Muscle of leg (tissue), 11 donors: ENCODE data around the gene IGF2R. TPM values are rescaled to one million over a fixed set of nuclear protein-coding genes. Genes with fewer than 3 reads are reported as not detected.
A peak's percentile ranks its signal among the peaks of the same experiment; 100 is the strongest.
"Not testable (repeated sequence)": the region's sequence is repeated elsewhere in the genome, so short reads cannot be mapped to it uniquely, and the experiment has no call there.

Source experiments
- DNase-seq: peaks from one replicate; pipeline ENCODE4 v3.0.0; 2013
- H3K27ac ChIP-seq: one replicate; pipeline ENCODE4 v1.5.1; 2013; ENCODE audit warnings: mild to moderate bottlenecking, low read length, control low read depth
- H3K27me3 ChIP-seq: one replicate; pipeline ENCODE4 v1.6.1; 2013; ENCODE audit warnings: low read length; ENCODE audit not compliant: control insufficient read depth, insufficient read depth
- H3K36me3 ChIP-seq: one replicate; pipeline ENCODE4 v1.6.1; 2013; ENCODE audit warnings: low read length; ENCODE audit not compliant: control insufficient read depth, insufficient read depth
- H3K4me1 ChIP-seq: one replicate; pipeline ENCODE4 v1.6.1; 2013; ENCODE audit warnings: low read length; ENCODE audit not compliant: control insufficient read depth, insufficient read depth
- H3K4me3 ChIP-seq: one replicate; pipeline ENCODE4 v1.5.1; 2013; ENCODE audit warnings: low read length, control low read depth
- H3K9me3 ChIP-seq: replicated peaks from 2 replicates; pipeline ENCODE4 v1.6.1; 2013; ENCODE audit warnings: low read depth, low read length; ENCODE audit not compliant: control insufficient read depth
- WGBS: methylation state at CpG from one replicate; pipeline ENCODE4 v1.1.5; 2013; ENCODE audit warnings: missing lambda C conversion rate; ENCODE audit not compliant: insufficient coverage; 5-methylcytosine and 5-hydroxymethylcytosine counted together
- polyA plus RNA-seq, 8 donors: library from polyadenylated mRNA; unstranded; fragments of 120-200 nt; gene quantifications; one replicate each; pipeline versions ENCODE4 v1.2.1 to v1.2.3, GENCODE V29; 2013; ENCODE audit warnings: inconsistent platforms in 1 of 8, low replicate concordance in 1 of 8; ENCODE audit not compliant: insufficient read length in 8 of 8, insufficient read depth in 1 of 8
- total RNA-seq: library from RNA; stranded (reverse); fragments of 120-200 nt; gene quantifications from one replicate; pipeline ENCODE4 v1.2.4, GENCODE V29; 2013

Gene IGF2R
- total and polyA plus RNA-seq, 9 donors, result 66.6 to 133 (median 123) TPM

GRCh38 chr6:159966339-159966738 is 2.5 kb upstream of the IGF2R start:
- DNase-seq, result no peak
- Histone ChIP-seq H3K27me3 (peaks cover 6% of the 10 kb centered on the region), H3K4me1 (peaks cover 15% of the 10 kb centered on the region), H3K27ac (no peak overlapping the region), H3K9me3 (no peaks in the 10 kb centered on the region), H3K36me3 (peaks cover 2% of the 10 kb centered on the region), H3K4me3 (no peak overlapping the region)
- WGBS, result 67% methylated on average over 1 of the region's 4 CpGs

- H3K4me3 ChIP-seq, result no peak overlapping the region
- DNase-seq, result no peak
- H3K27me3 ChIP-seq, result peaks cover 6% of the 10 kb centered on the region
- no peaks in the 10 kb centered on the region for H3K9me3 ChIP-seq
- H3K36me3 ChIP-seq, result peaks cover 2% of the 10 kb centered on the region
- WGBS, result no CpG with 5 or more reads among the region's 3 CpGs
- no peak overlapping the region for H3K27ac ChIP-seq
- H3K4me1 ChIP-seq, result peaks cover 20% of the 10 kb centered on the region
Measured at GRCh38 chr6:159966981-159967380, 1.9 kb upstream of the IGF2R start.

GRCh38 chr6:159967621-159968020 is 1.3 kb upstream of the IGF2R start:
- not testable (repeated sequence) for H3K9me3 ChIP-seq, H3K27ac ChIP-seq, H3K36me3 ChIP-seq, H3K27me3 ChIP-seq, H3K4me3 ChIP-seq, DNase-seq
- H3K4me1 ChIP-seq, result peaks cover 26% of the 10 kb centered on the region
- whole genome bisulfite sequencing, result 100% methylated on average over 8 of the region's 17 CpGs

- peak; percentile 59 for DNase-seq
- under 1% methylated on average over 78 of the region's 91 CpGs for WGBS
Measured at GRCh38 chr6:159969204-159969912, 476 bp downstream of the IGF2R start.

GRCh38 chr6:159969921-159970320 is 1.0 kb downstream of the IGF2R start:
- Histone ChIP-seq H3K36me3 (peaks cover 2% of the 10 kb centered on the region), H3K4me1 (peaks cover 42% of the 10 kb centered on the region), H3K4me3 (peak overlapping the region; percentile 84), H3K9me3 (no peaks in the 10 kb centered on the region), H3K27me3 (peaks cover under 1% of the 10 kb centered on the region), H3K27ac (peak overlapping the region; percentile 96)
- 0% methylated on average over 5 of the region's 8 CpGs for WGBS
- peak; percentile 95 for DNase-seq

More at GRCh38 chr6:159969204-159969912, 476 bp downstream of the IGF2R start:
- peaks cover 2% of the 10 kb centered on the region for H3K36me3 ChIP-seq
- H3K27ac ChIP-seq, result peak overlapping the region; percentile 96
- peak overlapping the region; percentile 84 for H3K4me3 ChIP-seq
- peaks cover 37% of the 10 kb centered on the region for H3K4me1 ChIP-seq
- peaks cover 4% of the 10 kb centered on the region for H3K27me3 ChIP-seq
- no peaks in the 10 kb centered on the region for H3K9me3 ChIP-seq

GRCh38 chr6:159970659-159971063 is 1.8 kb downstream of the IGF2R start:
- WGBS, result 90% methylated on average over 11 of the region's 18 CpGs
- H3K27me3 ChIP-seq, result no peaks in the 10 kb centered on the region
- H3K36me3 ChIP-seq, result peaks cover 4% of the 10 kb centered on the region
- no peak for DNase-seq
- no peaks in the 10 kb centered on the region for H3K9me3 ChIP-seq
- H3K4me3 ChIP-seq, result peak overlapping the region; percentile 84
- H3K4me1 ChIP-seq, result peaks cover 47% of the 10 kb centered on the region
- peak overlapping the region; percentile 96 for H3K27ac ChIP-seq

GRCh38 chr6:159971341-159972178 is 2.7 kb downstream of the IGF2R start:
- DNase-seq, result no peak
- Histone ChIP-seq H3K9me3 (no peaks in the 10 kb centered on the region), H3K27ac (no peak overlapping the region), H3K36me3 (peaks cover 4% of the 10 kb centered on the region), H3K4me1 (peaks cover 47% of the 10 kb centered on the region), H3K4me3 (no peak overlapping the region), H3K27me3 (no peaks in the 10 kb centered on the region)
- 84% methylated on average over 5 of the region's 12 CpGs for WGBS

GRCh38 chr6:159972506-159973268 is 3.8 kb downstream of the IGF2R start:
- peak overlapping the region; percentile 57 for H3K27ac ChIP-seq
- no peak for DNase-seq
- H3K27me3 ChIP-seq, result no peaks in the 10 kb centered on the region
- H3K4me1 ChIP-seq, result peaks cover 58% of the 10 kb centered on the region
- H3K9me3 ChIP-seq, result no peaks in the 10 kb centered on the region
- peaks cover 4% of the 10 kb centered on the region for H3K36me3 ChIP-seq
- H3K4me3 ChIP-seq, result no peak overlapping the region
- 36% methylated on average over 8 of the region's 9 CpGs for WGBS

GRCh38 chr6:159973406-159973805 is 4.5 kb downstream of the IGF2R start:
- H3K27ac ChIP-seq, result peak overlapping the region; percentile 57
- peaks cover 2% of the 10 kb centered on the region for H3K27me3 ChIP-seq
- H3K4me3 ChIP-seq, result no peak overlapping the region
- peak; percentile 70 for DNase-seq
- peaks cover 63% of the 10 kb centered on the region for H3K4me1 ChIP-seq
- no CpG with 5 or more reads among the region's 2 CpGs for WGBS
- H3K9me3 ChIP-seq, result no peaks in the 10 kb centered on the region
- peaks cover 4% of the 10 kb centered on the region for H3K36me3 ChIP-seq

- peaks cover 67% of the 10 kb centered on the region for H3K4me1 ChIP-seq
- H3K9me3 ChIP-seq, result no peaks in the 10 kb centered on the region
- no peak overlapping the region for H3K4me3 ChIP-seq
- H3K27ac ChIP-seq, result peak overlapping the region; percentile 57
- WGBS, result no CpG with 5 or more reads among the region's 2 CpGs
- DNase-seq, result peak; percentile 51
- peaks cover 2% of the 10 kb centered on the region for H3K27me3 ChIP-seq
- H3K36me3 ChIP-seq, result peaks cover 4% of the 10 kb centered on the region
Measured at GRCh38 chr6:159973951-159974350, 5.1 kb downstream of the IGF2R start.
